ENCODE results near the gene PLEKHF1.

DNA sequence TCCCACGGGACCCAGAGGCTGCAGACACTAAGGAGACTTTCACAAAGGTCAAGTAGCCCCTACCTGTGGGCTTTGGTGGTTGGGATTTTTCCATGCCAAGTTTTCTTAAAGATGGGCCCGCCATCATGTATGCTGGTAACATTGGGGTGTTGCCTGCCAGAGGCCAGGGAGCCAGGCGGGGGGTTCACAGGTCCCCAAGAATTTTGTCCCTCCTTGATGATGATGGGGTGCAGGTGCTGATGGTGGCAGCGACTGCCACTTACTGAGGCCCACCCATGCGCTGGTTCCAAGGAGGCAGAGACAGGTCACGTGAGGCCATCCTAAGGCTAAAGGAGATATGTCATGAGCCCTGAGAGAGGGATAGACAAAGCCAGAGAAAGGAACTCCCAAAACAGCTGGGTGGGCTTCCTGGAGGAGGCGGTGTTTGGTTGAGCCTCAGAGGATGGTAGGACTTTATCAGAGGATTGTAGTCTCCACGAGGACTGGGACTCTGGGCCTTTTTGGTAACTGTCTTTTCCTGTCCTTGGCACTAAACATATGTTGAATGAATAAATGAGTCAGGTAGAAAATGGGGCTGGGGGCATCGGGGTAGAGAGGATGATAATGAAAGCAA is 14.4 kb downstream of the PLEKHF1 start:
- TF ChIP-seq, protein P1, sequence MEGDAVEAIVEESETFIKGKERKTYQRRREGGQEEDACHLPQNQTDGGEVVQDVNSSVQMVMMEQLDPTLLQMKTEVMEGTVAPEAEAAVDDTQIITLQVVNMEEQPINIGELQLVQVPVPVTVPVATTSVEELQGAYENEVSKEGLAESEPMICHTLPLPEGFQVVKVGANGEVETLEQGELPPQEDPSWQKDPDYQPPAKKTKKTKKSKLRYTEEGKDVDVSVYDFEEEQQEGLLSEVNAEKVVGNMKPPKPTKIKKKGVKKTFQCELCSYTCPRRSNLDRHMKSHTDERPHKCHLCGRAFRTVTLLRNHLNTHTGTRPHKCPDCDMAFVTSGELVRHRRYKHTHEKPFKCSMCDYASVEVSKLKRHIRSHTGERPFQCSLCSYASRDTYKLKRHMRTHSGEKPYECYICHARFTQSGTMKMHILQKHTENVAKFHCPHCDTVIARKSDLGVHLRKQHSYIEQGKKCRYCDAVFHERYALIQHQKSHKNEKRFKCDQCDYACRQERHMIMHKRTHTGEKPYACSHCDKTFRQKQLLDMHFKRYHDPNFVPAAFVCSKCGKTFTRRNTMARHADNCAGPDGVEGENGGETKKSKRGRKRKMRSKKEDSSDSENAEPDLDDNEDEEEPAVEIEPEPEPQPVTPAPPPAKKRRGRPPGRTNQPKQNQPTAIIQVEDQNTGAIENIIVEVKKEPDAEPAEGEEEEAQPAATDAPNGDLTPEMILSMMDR (IDR thresholded peaks at IDR 0.05): no peak
- TF ChIP-seq POLR2A (IDR thresholded peaks at IDR 0.05): no peak
